OCI-LY7 (cell line): ENCODE results near the gene RDH5. TPM values are rescaled to one million over a fixed set of nuclear protein-coding genes. Genes with fewer than 3 reads are reported as not detected.

Experiments
- BruUV-seq: library from RNA; stranded (reverse); fragments of 400-500 nt; replicated peaks from 2 replicates; lab custom pipeline; 2021; lab: Mats Ljungman, UMichigan
- CTCF ChIA-PET: fragments of 300-600 bp; sonication (Branson Sonifier 250); formaldehyde crosslinking; loops from one replicate; lab custom pipeline; 2022; ENCODE audit warnings: antibody characterized with exemption; ENCODE audit not compliant: unreplicated experiment; lab: Charles Lee
- POLR2A ChIA-PET: fragments of 300-600 bp; sonication (Branson Sonifier 250); formaldehyde crosslinking; loops from one replicate; lab custom pipeline; 2022; ENCODE audit warnings: antibody characterized with exemption; lab: Charles Lee
- DNase-seq: peaks from one replicate; pipeline ENCODE4 v3.0.0-alpha.2; 2015; ENCODE audit warnings: low spot score
- H2AFZ ChIP-seq: fragments of 200-600 bp; sonication (generic), shearing (Covaris generic); 2 replicates; pipeline ENCODE4 v1.6.1; 2014; ENCODE audit warnings: mild to moderate bottlenecking, antibody characterized with exemption, low read length, moderate library complexity
- H3K27ac ChIP-seq: fragments of 200-600 bp; sonication (generic); 2 replicates; pipeline ENCODE4 v1.5.1; 2014; ENCODE audit warnings: mixed run types, low read depth, mild to moderate bottlenecking, moderate library complexity, low read length, inconsistent platforms; ENCODE audit not compliant: poor library complexity, severe bottlenecking
- H3K36me3 ChIP-seq: fragments of 200-600 bp; sonication (generic); 2 replicates; pipeline ENCODE4 v1.6.1; 2014; ENCODE audit warnings: mild to moderate bottlenecking, antibody characterized with exemption, low read length, moderate library complexity, mixed read lengths; ENCODE audit not compliant: insufficient read depth
- H3K4me1 ChIP-seq: fragments of 200-600 bp; sonication (generic); 2 replicates; pipeline ENCODE4 v1.5.1; 2014; ENCODE audit warnings: mild to moderate bottlenecking, low read length; ENCODE audit not compliant: insufficient read depth, poor library complexity, severe bottlenecking
- H3K4me2 ChIP-seq: fragments of 200-600 bp; sonication (generic); 2 replicates; pipeline ENCODE4 v1.6.1; 2014; ENCODE audit warnings: mild to moderate bottlenecking, low read length
- H3K4me3 ChIP-seq: fragments of 200-600 bp; sonication (generic); 2 replicates; pipeline ENCODE4 v1.5.1; 2014; ENCODE audit warnings: mild to moderate bottlenecking, low read depth, low read length; ENCODE audit not compliant: poor library complexity, severe bottlenecking
- H3K79me2 ChIP-seq: fragments of 200-600 bp; sonication (generic); 2 replicates; pipeline ENCODE4 v1.6.1; 2016; ENCODE audit warnings: low read depth, mild to moderate bottlenecking, low read length, moderate library complexity, mixed read lengths; ENCODE audit not compliant: insufficient read depth
- H3K9me2 ChIP-seq: fragments of 200-600 bp; sonication (generic); 2 replicates; pipeline ENCODE4 v1.6.1; 2016; ENCODE audit warnings: mild to moderate bottlenecking, low read length, mixed read lengths; ENCODE audit not compliant: insufficient read depth
- H3K9me3 ChIP-seq: fragments of 200-600 bp; sonication (generic); 2 replicates; pipeline ENCODE4 v1.6.1; 2014; ENCODE audit warnings: mild to moderate bottlenecking, mixed run types, low read length, mixed read lengths
- H4K20me1 ChIP-seq: fragments of 200-600 bp; sonication (generic); 2 replicates; pipeline ENCODE4 v1.6.1; 2014; ENCODE audit warnings: mild to moderate bottlenecking, antibody characterized with exemption, low read length, moderate library complexity, mixed read lengths; ENCODE audit not compliant: insufficient read depth
- EZH2phosphoT487 ChIP-seq: fragments of 200-600 bp; sonication (generic); IDR thresholded peaks from 2 replicates; pipeline ENCODE4 v1.6.1; 2018; ENCODE audit warnings: low read depth, borderline replicate concordance, mild to moderate bottlenecking, mixed run types, antibody characterized with exemption, low read length, moderate library complexity, mixed read lengths
- intact Hi-C: fragments of 100-400 bp; cut with micrococcal nuclease; formaldehyde crosslinking; loops from one replicate; pipeline ENCODE4 v1.10.0; 2022; ENCODE audit not compliant: unreplicated experiment
- total RNA-seq, 2 experiments: library from RNA; depleted of rRNA in 1 of 2; stranded (reverse); fragments of >200 nt in 1 of 2; shearing (Covaris generic) in 1 of 2; gene quantifications; 2 replicates each; pipeline ENCODE4 v1.2.3, GENCODE V29; 2014 to 2022
- TF ChIP-seq, protein P1 (sequence below): fragments of 200-600 bp; sonication (generic); conservative IDR thresholded peaks from 2 replicates; pipeline ENCODE4 v1.5.1; 2014; ENCODE audit warnings: mild to moderate bottlenecking, antibody characterized with exemption, low read length, moderate library complexity, mixed read lengths

RDH5 gene
- total RNA-seq, 2 experiments from 2014 or later = 6.2 to 20.1 TPM

DNA sequence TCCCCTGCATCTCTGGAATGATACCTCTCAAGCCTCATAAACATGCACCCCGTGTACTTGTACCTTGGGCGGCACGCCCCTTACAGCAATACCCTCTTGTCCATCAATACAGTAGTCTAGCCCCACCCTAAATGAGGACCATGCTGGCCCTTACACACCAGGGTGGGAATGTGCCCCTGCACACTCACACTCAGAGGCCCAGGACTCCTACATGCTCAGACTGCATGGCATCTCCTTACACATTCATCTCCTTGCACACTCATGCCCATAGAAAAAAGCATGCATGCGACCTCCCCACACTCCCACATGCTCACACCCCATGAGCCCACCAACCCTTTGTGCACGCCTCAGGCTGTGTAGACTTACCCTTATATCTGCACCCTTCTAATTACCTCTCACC is 34.5 kb upstream of the RDH5 start:
- ChIA-PET CTCF (no interaction called here), POLR2A (interaction anchor here (0.6 kb wide), 1 partner anchor 419 kb away, joined by 3 read pairs; the partner anchor contains the start of gene PA2G4)
- Histone ChIP-seq H3K4me3 (no peak overlapping the region), H3K4me1 (peaks cover 7% of the 10 kb centered on the region), H3K4me2 (no peak overlapping the region), H2AFZ (no peak overlapping the region), H3K36me3 (no peaks in the 10 kb centered on the region), H3K9me3 (no peaks in the 10 kb centered on the region), H3K27ac (no peak overlapping the region), H3K79me2 (no peaks in the 10 kb centered on the region), H3K9me2 (no peaks in the 10 kb centered on the region), H4K20me1 (no peaks in the 10 kb centered on the region)
- no peak for DNase-seq
- no peak for TF ChIP-seq EZH2phosphoT487
- TF ChIP-seq, protein P1, sequence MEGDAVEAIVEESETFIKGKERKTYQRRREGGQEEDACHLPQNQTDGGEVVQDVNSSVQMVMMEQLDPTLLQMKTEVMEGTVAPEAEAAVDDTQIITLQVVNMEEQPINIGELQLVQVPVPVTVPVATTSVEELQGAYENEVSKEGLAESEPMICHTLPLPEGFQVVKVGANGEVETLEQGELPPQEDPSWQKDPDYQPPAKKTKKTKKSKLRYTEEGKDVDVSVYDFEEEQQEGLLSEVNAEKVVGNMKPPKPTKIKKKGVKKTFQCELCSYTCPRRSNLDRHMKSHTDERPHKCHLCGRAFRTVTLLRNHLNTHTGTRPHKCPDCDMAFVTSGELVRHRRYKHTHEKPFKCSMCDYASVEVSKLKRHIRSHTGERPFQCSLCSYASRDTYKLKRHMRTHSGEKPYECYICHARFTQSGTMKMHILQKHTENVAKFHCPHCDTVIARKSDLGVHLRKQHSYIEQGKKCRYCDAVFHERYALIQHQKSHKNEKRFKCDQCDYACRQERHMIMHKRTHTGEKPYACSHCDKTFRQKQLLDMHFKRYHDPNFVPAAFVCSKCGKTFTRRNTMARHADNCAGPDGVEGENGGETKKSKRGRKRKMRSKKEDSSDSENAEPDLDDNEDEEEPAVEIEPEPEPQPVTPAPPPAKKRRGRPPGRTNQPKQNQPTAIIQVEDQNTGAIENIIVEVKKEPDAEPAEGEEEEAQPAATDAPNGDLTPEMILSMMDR = no peak
- no TSS peak for BruUV-seq
- intact Hi-C loops = no loop called here

DNA sequence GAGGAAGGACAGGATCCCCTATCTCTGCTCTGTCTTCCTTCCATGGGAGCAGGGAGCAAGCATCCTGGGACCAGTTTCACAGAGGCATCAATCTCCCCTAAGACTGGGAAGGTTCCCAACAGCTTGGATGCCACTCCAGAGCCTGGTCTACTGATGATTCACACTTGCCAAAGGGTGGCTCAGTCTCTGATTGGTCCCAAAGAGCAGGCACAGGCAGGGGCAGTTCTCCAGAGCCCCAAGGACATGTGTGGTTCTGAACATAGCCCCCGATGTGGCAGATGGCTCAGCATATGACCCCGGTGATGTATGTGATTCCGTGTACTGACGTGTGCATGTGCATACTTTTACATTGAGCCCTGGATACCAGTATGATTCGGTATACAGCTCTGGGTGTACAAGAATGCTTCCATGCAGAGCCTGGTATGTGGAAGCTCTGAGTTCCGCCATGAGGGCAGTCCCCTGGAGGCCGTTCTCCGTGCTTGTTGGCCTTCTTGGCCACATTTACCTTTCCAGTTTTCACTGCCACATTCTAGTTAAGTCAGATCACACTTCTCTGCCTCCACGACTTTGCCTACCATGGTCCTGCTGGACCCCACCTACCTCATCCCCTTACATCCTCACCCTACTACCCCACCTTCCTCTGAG is 33.7 kb upstream of the RDH5 start:
- no TSS peak for BruUV-seq
- H3K9me3 ChIP-seq = no peaks in the 10 kb centered on the region
- H3K4me3 ChIP-seq = no peak overlapping the region
- no peaks in the 10 kb centered on the region for H3K79me2 ChIP-seq
- no peak for TF ChIP-seq EZH2phosphoT487
- POLR2A ChIA-PET = interaction anchor here (0.7 kb wide), 2 partner anchors 11 to 503 kb away, joined by 3 read pairs; no protein-coding TSS in a partner anchor
- intact Hi-C loops = no loop called here
- H3K4me1 ChIP-seq = peaks cover 7% of the 10 kb centered on the region
- CTCF ChIA-PET = no interaction called here
- no peak overlapping the region for H3K4me2 ChIP-seq
- no peak for DNase-seq
- H3K9me2 ChIP-seq = no peaks in the 10 kb centered on the region
- no peak overlapping the region for H2AFZ ChIP-seq
- no peaks in the 10 kb centered on the region for H4K20me1 ChIP-seq
- H3K27ac ChIP-seq = no peak overlapping the region
- no peaks in the 10 kb centered on the region for H3K36me3 ChIP-seq

DNA sequence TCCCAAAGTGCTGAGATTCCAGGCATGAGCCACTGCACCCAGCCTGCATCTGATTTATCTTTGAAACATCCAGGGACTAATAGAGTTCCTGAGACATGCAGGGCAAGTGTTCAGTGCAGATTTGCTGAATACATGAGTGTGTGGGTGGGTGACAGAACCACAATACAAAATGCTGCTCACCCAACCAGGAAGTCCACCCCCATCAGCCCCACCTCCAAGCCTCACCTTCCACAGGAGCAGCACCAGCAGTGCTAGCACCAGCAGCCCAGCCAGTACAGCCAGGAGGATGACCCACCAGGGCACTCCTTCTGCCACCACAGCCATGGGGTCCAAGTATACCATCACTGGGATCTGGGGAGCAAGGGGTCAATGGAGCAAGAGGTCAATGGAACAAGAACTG is 32.4 kb upstream of the RDH5 start:
- H3K79me2 ChIP-seq = no peaks in the 10 kb centered on the region
- BruUV-seq = no TSS peak
- ChIA-PET POLR2A (no interaction called here), CTCF (no interaction called here)
- no peak overlapping the region for H3K4me3 ChIP-seq
- intact Hi-C loops = no loop called here
- no peak overlapping the region for H3K27ac ChIP-seq
- H3K9me2 ChIP-seq = no peaks in the 10 kb centered on the region
- H3K9me3 ChIP-seq = no peaks in the 10 kb centered on the region
- H2AFZ ChIP-seq = no peak overlapping the region
- H3K36me3 ChIP-seq = no peaks in the 10 kb centered on the region
- H3K4me1 ChIP-seq = peaks cover 3% of the 10 kb centered on the region
- no peak for DNase-seq
- TF ChIP-seq EZH2phosphoT487 = no peak
- TF ChIP-seq, protein P1 = no peak
- H3K4me2 ChIP-seq = no peak overlapping the region
- H4K20me1 ChIP-seq = no peaks in the 10 kb centered on the region
